Smooth muscle cell of the brain vasculature (primary cell): ENCODE results near the gene ZFP62.

Experiments
- DNase-seq: peaks from one replicate; pipeline ENCODE4 v3.0.0-alpha.2; 2012; ENCODE audit warnings: low read depth, low spot score

The ZFP62 gene

DNA sequence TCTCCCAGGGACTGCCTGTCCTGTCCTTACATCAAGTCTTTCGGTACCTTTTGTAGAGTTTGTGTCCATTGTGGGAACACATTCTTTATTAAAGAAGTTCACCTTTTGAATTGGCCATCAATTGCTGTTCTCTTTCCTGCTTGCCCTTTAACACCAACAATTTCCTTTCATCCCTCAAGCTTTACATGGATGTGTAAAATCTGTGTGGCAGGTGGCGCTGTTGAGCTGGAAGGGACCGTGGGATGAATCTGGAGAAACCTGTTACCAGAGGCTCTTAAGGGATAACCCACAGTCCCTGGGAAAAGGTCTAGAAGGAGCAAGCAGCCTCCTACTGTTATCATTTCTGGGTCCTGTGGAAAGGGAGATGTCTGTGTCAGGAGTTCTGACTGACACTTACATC is 7.9 kb upstream of the ZFP62 start:
- peak; percentile 44 for DNase-seq

DNA sequence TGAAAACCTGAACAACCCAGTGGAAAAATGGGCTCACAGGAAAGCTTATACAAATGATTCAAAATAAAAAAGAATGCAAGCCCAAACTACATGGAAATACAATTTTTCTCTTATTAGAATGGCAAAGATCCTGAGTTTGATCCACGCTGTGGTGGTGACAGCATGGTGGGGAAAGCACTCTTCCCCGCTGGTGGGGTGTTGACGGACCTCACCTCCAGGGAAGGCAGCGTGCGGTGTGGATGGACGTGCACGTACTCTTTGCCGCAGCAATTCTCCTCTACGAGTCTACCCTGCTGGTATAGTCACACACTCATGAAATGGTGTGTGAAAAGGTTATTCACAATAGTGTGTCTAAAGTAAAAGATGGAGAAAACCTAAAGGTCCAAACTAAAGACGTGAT is 5.9 kb upstream of the ZFP62 start:
- DNase-seq: no peak

DNA sequence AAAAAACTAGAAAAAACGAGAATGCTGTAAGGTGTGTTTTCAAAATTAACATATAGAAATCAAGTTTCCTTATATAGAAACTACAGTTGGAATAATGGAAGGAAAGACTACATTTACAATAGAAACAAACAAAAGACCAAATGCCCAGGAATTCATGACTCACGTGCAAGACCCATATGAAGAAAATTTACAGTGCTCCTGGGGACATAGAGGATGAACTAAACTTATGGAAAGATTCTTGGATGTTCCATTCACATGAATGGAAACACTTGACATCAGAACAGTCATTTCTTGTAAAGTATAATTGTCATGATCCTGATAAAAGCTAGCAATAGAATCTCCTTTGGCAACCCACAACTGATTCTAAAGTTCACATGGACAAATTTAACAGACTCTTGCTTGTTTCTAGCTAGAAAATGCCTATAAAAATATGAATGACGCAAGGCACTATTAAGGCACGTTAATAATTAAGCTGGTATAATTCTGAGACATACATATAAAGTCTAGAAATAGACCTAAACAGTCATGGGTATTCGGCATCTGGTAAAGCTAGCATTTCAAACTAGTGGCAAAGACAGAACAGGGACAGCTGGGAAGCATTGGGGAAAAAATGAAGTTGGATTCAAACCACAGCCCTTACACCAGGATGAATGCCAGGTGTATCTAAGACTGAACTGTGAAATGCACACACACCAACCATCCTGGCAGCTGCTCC is 5.1 kb upstream of the ZFP62 start:
- DNase-seq: no peak

GRCh38 chr5:180862645-180863044 is 1.6 kb upstream of the ZFP62 start:
- no peak for DNase-seq

- DNase-seq: no peak
Observed at GRCh38 chr5:180860273-180860886, 696 bp downstream of the ZFP62 start.

- no peak for DNase-seq
Observed at GRCh38 chr5:180858586-180858985, 2.5 kb downstream of the ZFP62 start.

DNA sequence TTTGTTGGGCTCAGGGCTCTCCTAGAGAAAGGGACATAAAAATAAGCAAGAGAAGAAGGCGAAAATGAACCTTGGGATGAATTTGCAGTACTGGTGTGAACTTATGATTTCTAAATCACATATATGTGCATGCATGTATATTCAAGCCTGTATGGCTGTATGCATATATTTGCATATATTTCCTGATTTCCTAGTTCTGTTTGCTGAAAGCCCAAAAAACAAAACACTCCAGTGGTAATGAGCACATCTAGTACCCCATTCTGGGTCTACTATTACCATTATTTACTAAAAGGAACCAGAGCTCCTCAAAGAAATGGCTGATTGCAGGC is 7.3 kb downstream of the ZFP62 start:
- no peak for DNase-seq

GRCh38 chr5:180853121-180853847 is 7.8 kb downstream of the ZFP62 start:
- no peak for DNase-seq

GRCh38 chr5:180852495-180852894 is 8.6 kb downstream of the ZFP62 start:
- DNase-seq: no peak

DNA sequence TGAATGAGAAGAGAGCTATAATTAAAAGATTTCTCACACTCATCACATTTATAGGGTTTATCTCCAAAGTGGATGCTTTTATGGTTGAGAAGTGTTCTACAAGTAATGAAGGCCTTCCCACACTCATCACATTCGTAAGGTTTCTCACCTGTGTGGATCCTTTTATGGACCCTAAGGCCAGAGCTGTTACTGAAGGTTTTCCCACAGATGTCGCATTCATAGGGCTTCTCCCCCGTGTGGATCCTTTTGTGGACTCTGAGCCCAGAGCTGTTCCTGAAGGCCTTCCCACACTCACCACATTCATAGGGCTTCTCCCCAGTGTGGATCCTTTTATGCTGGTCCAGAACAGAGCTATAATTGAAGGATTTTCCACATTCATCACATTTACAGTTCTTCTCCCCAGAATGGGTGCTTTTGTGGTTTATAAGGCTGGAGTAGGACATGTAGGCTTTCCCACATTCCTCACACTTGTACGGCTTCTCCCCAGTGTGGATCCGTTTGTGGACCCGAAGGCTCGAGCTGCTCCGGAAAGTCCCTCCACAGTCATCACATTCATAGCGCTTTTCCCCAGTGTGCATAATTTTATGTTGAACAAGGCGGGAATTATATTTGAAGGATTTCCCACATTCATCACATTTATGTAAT is 10.5 kb downstream of the ZFP62 start:
- no peak for DNase-seq

DNA sequence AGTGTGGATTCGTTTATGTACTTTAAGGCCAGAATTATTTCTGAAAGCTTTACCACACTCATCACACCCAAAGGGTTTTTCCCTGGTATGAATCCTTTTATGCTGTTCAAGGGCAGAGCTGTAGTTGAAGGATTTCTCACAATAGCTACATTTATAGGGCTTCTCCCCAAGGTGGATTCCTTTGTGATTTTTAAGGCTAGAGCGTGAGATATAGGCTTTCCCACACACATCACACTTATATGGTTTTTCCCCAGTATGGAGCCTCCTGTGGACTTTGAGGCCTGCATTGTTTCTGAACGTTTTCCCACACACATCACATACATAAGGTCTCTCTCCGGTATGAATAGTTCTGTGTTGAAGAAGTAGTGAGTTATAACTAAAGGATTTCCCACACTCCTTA is 11.2 kb downstream of the ZFP62 start:
- no peak for DNase-seq

- no peak for DNase-seq
Observed at GRCh38 chr5:180848878-180849277, 12.2 kb downstream of the ZFP62 start.

GRCh38 chr5:180848265-180848664 is 12.8 kb downstream of the ZFP62 start:
- no peak for DNase-seq

DNA sequence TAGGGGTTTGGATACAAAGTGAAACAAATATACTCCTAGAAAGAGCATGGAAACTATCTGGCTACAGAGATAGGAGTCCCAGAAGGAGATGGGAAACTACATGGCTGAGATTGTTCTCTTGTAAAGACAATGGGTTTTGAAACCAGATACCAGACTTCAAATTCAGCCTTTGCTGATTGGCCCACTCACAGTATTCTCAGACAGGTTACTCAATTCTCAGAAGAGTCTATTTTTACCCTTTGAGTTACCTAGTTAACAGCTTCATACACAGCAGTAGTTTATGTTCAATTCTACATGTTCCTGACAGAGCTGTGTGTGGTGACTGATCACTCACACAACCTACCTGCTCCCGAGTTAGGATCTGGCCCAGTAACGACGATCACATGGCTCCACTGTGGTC is 14.1 kb downstream of the ZFP62 start:
- no peak for DNase-seq

GRCh38 chr5:180844858-180845257 is 16.2 kb downstream of the ZFP62 start:
- no peak for DNase-seq

- peak; percentile 65 for DNase-seq
Observed at GRCh38 chr5:180844432-180844831, 16.6 kb downstream of the ZFP62 start.

- no peak for DNase-seq
Observed at GRCh38 chr5:180839935-180840334, 21.1 kb downstream of the ZFP62 start.

DNA sequence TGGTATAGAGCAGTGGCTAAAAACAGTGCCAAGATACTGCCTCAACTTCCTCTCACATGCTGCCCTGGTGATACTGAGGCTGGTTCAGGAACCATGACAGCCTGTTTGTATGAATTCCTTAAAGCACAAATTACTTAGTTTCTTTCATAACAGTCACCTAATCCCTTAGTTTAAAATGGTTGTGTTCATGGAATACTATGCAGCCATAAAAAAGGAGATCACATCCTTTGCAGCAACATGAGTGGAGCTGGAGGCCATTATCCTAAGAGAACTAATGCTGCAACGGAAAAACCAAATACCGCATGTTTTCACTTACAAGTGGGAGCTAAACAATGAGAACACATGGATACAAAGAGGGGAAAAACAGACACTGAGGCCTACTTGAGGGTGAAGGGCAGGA is 21.8 kb downstream of the ZFP62 start:
- DNase-seq: no peak

DNA sequence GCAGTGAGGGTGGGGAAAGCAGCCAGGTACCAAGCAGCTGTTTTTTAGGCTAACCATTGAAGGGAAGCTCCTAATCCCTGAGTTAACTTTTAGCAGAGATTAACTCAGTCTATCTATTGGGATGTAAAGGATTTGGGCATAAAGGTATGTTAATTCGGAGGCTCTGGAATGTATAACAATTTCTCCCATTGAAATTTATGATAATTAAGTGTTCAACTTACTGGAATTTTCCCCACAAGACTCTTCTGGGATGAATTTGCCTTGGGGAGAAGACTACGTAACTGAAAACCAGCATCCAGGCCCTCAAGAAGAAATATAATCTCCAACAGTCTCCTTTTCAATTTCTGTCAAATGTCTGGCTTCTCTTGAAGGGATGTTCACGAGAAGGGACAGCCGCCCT is 23.6 kb downstream of the ZFP62 start:
- no peak for DNase-seq

- DNase-seq: no peak
Observed at GRCh38 chr5:180832638-180833068, 28.4 kb downstream of the ZFP62 start.

GRCh38 chr5:180831139-180832093 is 29.7 kb downstream of the ZFP62 start:
- no peak for DNase-seq
